GM18507 (cell line): ENCODE results near the gene FAN1.

ENCODE experiments used
- DNase-seq: peaks from one replicate; pipeline ENCODE4 v3.0.0; 2011; ENCODE audit warnings: low read depth; ENCODE audit not compliant: insufficient read length; ENCODE audit errors: extremely low spot score
- FAIRE-seq: peaks from 2 replicates; lab custom pipeline; 2011; peaks lifted over from hg19 to GRCh38; lab: Jason Lieb, UNC

Gene FAN1

DNA sequence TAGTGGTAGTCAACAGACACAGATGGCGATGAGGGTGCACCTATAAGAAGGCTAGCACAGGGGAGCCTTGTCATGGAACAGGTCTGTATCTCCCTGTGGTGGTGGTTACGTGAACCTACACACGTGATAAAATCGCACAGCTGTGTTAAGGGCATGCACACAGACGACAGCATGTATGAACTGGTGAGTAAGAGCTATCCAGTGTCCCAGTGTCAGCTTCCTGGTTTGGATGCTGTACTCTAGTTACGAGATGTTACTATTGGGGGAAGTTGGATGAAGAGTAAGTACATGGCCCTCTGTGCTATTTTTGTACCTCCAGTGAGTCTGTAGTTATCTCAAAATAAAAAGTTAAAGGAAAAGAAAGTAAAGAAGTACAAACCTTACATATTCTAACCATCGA lies 49.5 kb downstream of the FAN1 start:
- no peak for FAIRE-seq
- DNase-seq = no peak

GRCh38 chr15:30953731-30954378 lies 50.1 kb downstream of the FAN1 start:
- FAIRE-seq (no peak), DNase-seq (no peak)

GRCh38 chr15:30954674-30955073 lies 51.0 kb downstream of the FAN1 start:
- DNase-seq (no peak), FAIRE-seq (no peak)

GRCh38 chr15:30956216-30957124 lies 52.8 kb downstream of the FAN1 start:
- DNase-seq (no peak), FAIRE-seq (peak; percentile 55)

DNA sequence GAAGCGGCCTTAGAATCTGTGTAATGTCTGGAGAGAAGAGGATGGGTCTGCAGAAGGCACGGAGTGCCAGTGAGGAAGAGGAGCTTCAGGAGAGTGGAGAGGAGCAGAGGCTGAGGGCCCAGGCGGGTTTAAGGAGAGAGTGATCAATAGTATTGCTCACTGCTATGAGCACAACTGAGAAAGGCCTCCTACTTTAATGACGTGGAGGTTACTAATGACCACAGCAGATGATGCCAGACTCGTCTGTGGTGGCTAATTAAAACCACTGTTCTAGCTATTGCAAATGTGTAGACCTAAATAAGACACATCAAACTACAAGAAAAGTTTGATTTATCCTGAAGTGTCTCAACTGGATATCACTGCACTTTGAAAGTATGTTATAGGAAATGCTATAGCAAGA lies 54.5 kb downstream of the FAN1 start:
- DNase-seq (no peak), FAIRE-seq (no peak)

DNA sequence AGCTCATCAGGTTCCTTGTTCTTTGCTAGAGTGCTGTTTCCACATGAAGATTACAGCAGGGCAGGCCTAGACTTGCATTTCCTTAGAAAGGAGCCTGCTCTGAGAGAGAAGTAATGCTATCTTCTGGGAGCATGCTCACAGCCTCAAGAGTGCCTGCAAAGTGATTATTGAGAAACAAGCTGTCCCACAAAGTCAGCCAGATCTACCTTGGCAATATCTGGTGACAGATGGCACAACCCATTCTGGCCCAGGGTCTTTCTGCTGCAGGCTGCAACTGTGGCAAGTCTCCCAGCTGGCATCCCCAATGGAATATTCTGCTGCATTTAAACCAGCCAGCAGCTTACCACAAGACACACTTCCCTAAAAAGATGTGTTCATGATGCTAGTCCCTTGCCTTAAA lies 58.4 kb downstream of the FAN1 start:
- FAIRE-seq (no peak), DNase-seq (no peak)

- DNase-seq (no peak), FAIRE-seq (no peak)
Measured at GRCh38 chr15:30962659-30963058, 58.9 kb downstream of the FAN1 start.

DNA sequence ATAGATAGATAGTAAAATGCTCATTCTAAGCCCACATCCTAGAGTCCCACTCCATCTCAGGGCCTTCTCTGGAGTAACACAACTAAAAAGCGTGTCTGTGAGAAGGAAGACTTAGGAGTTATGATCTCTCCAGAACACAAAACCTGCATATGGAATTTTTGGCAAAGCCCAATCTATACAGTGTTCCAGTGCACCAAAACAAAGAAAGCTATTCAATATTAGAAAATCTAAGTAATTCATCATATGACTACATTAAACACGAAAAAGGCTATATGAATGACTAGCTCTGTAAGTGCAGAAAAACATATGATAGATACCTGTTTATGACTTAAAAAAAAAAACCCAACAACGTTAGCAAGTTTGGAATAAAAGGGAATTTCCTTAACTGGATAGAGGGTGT lies 60.0 kb downstream of the FAN1 start:
- DNase-seq (no peak), FAIRE-seq (no peak)

GRCh38 chr15:30969724-30970123 lies 66.0 kb downstream of the FAN1 start:
- DNase-seq (no peak), FAIRE-seq (no peak)

GRCh38 chr15:30973379-30973778 lies 69.7 kb downstream of the FAN1 start:
- peak; percentile 18 for FAIRE-seq
- no peak for DNase-seq

DNA sequence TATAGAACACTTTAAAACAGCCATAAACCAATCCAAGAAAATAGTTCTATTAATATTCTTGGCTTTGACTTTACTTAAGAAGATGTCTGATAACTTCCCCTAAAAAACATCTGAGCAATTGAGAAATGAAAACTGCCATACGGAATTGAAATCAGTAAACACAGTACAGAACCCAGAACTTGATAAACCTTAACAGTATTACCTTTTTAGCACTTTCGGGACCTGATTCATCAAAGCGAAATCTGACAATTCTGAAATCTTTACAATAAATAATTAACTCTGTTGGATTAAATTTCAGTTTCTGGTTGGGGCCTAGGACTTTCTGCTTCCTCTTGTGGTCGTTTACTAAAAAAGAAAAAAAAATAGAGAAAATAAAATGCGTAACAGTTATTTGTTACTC lies 70.4 kb downstream of the FAN1 start:
- FAIRE-seq = peak; percentile 51

GRCh38 chr15:30978328-30978727 lies 74.6 kb downstream of the FAN1 start:
- FAIRE-seq (no peak), DNase-seq (no peak)

More for the DNA sequence above, 70.4 kb downstream of the FAN1 start:
- no peak for DNase-seq

- FAIRE-seq (no peak), DNase-seq (no peak)
Measured at GRCh38 chr15:30979457-30979856, 75.7 kb downstream of the FAN1 start.

DNA sequence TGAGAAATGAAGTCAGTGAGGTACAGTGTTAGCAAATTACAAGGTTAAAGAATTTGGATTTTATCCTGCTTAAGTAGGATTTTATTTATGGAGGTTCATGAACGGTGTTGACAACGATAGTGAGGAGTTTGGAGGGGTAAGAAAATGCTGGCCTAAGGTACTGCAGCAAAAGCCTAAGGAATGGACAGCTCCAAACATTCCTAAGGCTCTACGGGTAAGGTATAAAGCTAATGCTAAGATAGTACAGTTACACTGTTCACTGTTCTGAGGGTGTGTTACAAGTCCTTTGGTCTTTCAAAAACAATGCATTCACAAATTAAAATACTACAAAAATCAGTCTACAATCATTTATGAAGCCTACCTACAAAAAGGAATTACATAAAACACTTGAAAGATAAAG lies 80.4 kb downstream of the FAN1 start:
- no peak for DNase-seq
- FAIRE-seq = no peak

GRCh38 chr15:30984542-30984941 lies 80.8 kb downstream of the FAN1 start:
- FAIRE-seq = peak; percentile 64
- no peak for DNase-seq

GRCh38 chr15:30985081-30985531 lies 81.4 kb downstream of the FAN1 start:
- FAIRE-seq = no peak
- DNase-seq = no peak

GRCh38 chr15:30990036-30990435 lies 86.3 kb downstream of the FAN1 start:
- FAIRE-seq (no peak), DNase-seq (no peak)

- FAIRE-seq = peak; percentile 76
- no peak for DNase-seq
Measured at GRCh38 chr15:30990446-30991254, 86.9 kb downstream of the FAN1 start.

DNA sequence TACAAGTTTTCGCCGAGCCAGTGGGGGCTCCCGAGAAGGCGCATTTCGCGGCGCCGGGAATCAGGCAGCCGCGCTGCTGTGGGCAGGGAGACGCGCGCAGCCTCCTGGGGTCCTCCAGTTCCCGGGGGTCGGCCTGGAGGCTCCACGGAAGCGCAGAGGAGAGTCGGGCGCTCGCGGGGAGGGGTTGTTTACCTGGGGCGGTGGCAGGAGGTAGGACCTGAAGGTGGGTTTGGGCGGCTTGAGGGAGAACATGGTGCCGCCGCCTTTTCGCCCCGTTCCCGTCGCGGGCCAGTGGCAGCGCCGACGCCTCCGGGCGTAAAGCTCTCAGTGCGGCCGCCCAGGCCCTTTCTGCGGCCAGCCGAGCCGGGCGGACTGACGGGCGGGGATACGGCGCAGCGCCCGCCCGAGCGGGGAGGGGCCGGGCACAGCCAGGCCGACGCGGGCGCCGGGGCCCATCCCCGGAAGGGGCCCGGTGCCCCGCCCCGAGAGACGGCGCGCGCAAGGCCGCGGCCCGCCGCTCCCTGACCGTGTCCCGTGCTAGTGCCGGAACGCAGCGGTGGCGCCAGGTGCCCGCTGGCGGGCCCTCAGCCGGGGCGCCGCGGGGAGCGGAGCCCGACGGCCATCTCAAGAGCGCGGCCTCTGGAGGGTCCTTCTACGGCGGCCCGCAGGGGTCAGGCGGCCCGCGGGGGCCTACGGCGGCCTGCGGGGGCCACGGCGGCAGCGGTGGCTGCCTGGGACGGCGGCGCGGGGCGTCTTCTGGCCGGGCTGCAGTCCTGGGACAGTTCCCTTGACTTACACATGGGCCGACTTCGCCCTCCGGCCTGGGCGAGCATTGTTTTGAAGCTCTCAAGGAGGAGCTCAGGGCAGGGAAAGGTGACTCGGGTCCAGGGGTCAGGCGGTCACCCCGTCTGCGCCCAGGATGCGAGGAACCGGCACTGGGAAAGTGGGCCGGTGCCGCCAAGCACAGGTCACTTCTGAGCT lies 87.8 kb downstream of the FAN1 start, which contains the start of gene MTMR10:
Gene MTMR10, minus strand, starts transcription at position 374 of the 981 bp plus-strand sequence. Its CDS starts 122 bp downstream, at position 252.
- DNase-seq (peak; percentile 84), FAIRE-seq (peak; percentile 81)
